K562 (cell line): Measurements from ENCODE around the gene ACVR2B. TPM values are rescaled to one million over a fixed set of nuclear protein-coding genes. Genes with fewer than 3 reads are reported as not detected.
A peak's percentile ranks its signal among the peaks of the same experiment; 100 is the strongest.

ENCODE experiments used
- BMI1 ChIP-seq: fragments of 150-350 bp; IDR thresholded peaks from 2 replicates; pipeline ENCODE4 v1.6.1; 2014; ENCODE audit warnings: low read length
- CBX8 ChIP-seq: fragments of 200-600 bp; sonication (generic); IDR thresholded peaks from 2 replicates; pipeline ENCODE4 v1.6.1; 2012; ENCODE audit warnings: borderline replicate concordance, mixed run types, low read depth, mild to moderate bottlenecking, moderate library complexity, mixed read lengths, low read length, control low read depth, inconsistent platforms; ENCODE audit not compliant: poor library complexity, severe bottlenecking; ENCODE audit errors: extremely low read depth
- CGGBP1 ChIP-seq: fragments of 250-450 bp; sonication (Bioruptor Pico); IDR thresholded peaks from 2 replicates; pipeline ENCODE4 v1.9.0; 2021; ENCODE audit warnings: mild to moderate bottlenecking
- CREB1 ChIP-seq, 2 experiments: sonication (generic) in 1 of 2; formaldehyde crosslinking in 1 of 2; IDR thresholded peaks; 2 replicates each; pipeline versions ENCODE4 v1.6.1 to v1.8.0; 2012 to 2022; ENCODE audit warnings: inconsistent platforms in 1 of 2, mild to moderate bottlenecking in 1 of 2, missing genetic modification reagents in 1 of 2, moderate library complexity in 1 of 2
- CTBP1 ChIP-seq: fragments of 450-650 bp; IDR thresholded peaks from 2 replicates; pipeline ENCODE4 v1.6.1; 2016; ENCODE audit warnings: borderline replicate concordance
- ETV5 ChIP-seq: sonication (generic); formaldehyde crosslinking; IDR thresholded peaks from 2 replicates; pipeline ENCODE4 v1.4.0; 2020; ENCODE audit warnings: low read depth, mild to moderate bottlenecking, missing genetic modification reagents
- FOXM1 ChIP-seq, 2 experiments: fragments of 450-650 bp in 1 of 2; sonication (generic) in 1 of 2; formaldehyde crosslinking in 1 of 2; IDR thresholded peaks; 2 replicates each; pipeline versions ENCODE4 v1.6.1 to v1.9.0; 2017 to 2022; ENCODE audit warnings: low read depth in 2 of 2, mild to moderate bottlenecking in 2 of 2, missing genetic modification reagents in 1 of 2, moderate library complexity in 1 of 2
- HNRNPH1 ChIP-seq: fragments of 200-400 bp; formaldehyde crosslinking; optimal IDR thresholded peaks from 2 replicates; pipeline ENCODE3; 2017; ENCODE audit warnings: low read depth, mild to moderate bottlenecking, low read length, moderate library complexity
- HSF4 ChIP-seq: fragments of 250-450 bp; sonication (Bioruptor Pico); IDR thresholded peaks from 2 replicates; pipeline ENCODE4 v2.1.2; 2022; ENCODE audit warnings: mild to moderate bottlenecking, moderate library complexity, borderline replicate concordance
- KLF10 ChIP-seq: fragments of 250-450 bp; sonication (Bioruptor Pico); IDR thresholded peaks from 2 replicates; pipeline ENCODE4 v1.6.1; 2021; ENCODE audit warnings: matching md5 sums
- MTA1 ChIP-seq: fragments of 450-650 bp; IDR thresholded peaks from 2 replicates; pipeline ENCODE4 v1.6.1; 2017; ENCODE audit warnings: borderline replicate concordance
- MXD1 ChIP-seq: fragments of 250-450 bp; sonication (Bioruptor Pico); IDR thresholded peaks from 2 replicates; pipeline ENCODE4 v1.8.0; 2021; ENCODE audit warnings: borderline replicate concordance, mild to moderate bottlenecking, moderate library complexity; ENCODE audit not compliant: poor library complexity, severe bottlenecking
- PHB2 ChIP-seq: fragments of 450-650 bp; IDR thresholded peaks from 2 replicates; pipeline ENCODE4 v1.6.1; 2017; ENCODE audit warnings: low read depth
- RAD21 ChIP-seq, 2 experiments: fragments of 250-450 bp in 1 of 2; fragments of 450-650 bp in 1 of 2; sonication (Bioruptor Pico) in 1 of 2; formaldehyde crosslinking in 1 of 2; IDR thresholded peaks in 1 of 2; conservative IDR thresholded peaks in 1 of 2; 2 replicates each; pipeline versions ENCODE4 v1.4.0 to v1.8.0; 2020 to 2022; ENCODE audit warnings: mild to moderate bottlenecking in 2 of 2, moderate library complexity in 1 of 2
- RCOR1 ChIP-seq, 2 experiments: IDR thresholded peaks; 2 replicates each; pipeline ENCODE4 v1.6.1; 2012; ENCODE audit warnings: low read depth in 2 of 2, low read length in 2 of 2, borderline replicate concordance in 1 of 2, improper control_type of control experiment in 1 of 2
- SETDB1 ChIP-seq: IDR thresholded peaks from one replicate; pipeline ENCODE4 v1.6.1; 2012; ENCODE audit warnings: low read length, control low read depth, inconsistent platforms
- ZNF143 ChIP-seq: sonication (generic); formaldehyde crosslinking; IDR thresholded peaks from 2 replicates; pipeline ENCODE4 v1.9.0; 2022; ENCODE audit warnings: mild to moderate bottlenecking, missing genetic modification reagents
- ZNF354B ChIP-seq: fragments of 250-450 bp; sonication (Bioruptor Pico); IDR thresholded peaks from 2 replicates; pipeline ENCODE4 v1.4.0; 2020
- ZNF395 ChIP-seq: fragments of 200-800 bp; sonication (Bioruptor generic); IDR thresholded peaks from 2 replicates; pipeline ENCODE4 v1.6.1; 2017; ENCODE audit warnings: missing genetic modification characterization, missing compliant biosample characterization
- ZNF518B ChIP-seq: fragments of 250-450 bp; sonication (Bioruptor Pico); IDR thresholded peaks from 2 replicates; pipeline ENCODE4 v1.5.0; 2021; ENCODE audit warnings: mild to moderate bottlenecking, moderate library complexity
- polyA plus RNA-seq, 8 experiments: library from polyadenylated mRNA; depleted of rRNA in 4 of 8; stranded (reverse) in 5 of 8; unstranded in 3 of 8; fragments of >200 nt; fragmentation: Nextera tagmentation in 2 of 8; fragmentation: Illumina TruSeq in 1 of 8; extraction: Ambion mirVana in 2 of 8; extraction: Trizol in 1 of 8; gene quantifications; 2 replicates each; pipeline versions ENCODE4 v1.2.1 to v1.2.3, GENCODE V29; 2011 to 2014; ENCODE audit warnings: inconsistent platforms in 1 of 8, missing spikeins in 1 of 8
- total RNA-seq, 7 experiments: library from RNA; depleted of rRNA in 6 of 7; stranded (reverse); fragments of >200 nt in 6 of 7; fragmentation: Illumina TruSeq in 2 of 7; extraction: Trizol in 2 of 7; gene quantifications; 2 replicates each; pipeline versions ENCODE4 v1.2.1 to v1.2.3, GENCODE V29; 2011 to 2021; ENCODE audit warnings: low replicate concordance in 1 of 7

Gene ACVR2B
- total and polyA plus RNA-seq, 9 of the 15 experiments (the other 6 are each of a cell fraction or from before 2014, with no cell fraction given), result 1.8 to 23.7 (median 7.1) TPM

GRCh38 chr3:38454884-38455638 is 1.4 kb downstream of the ACVR2B start (continued):
- TF ChIP-seq ZNF395 (CRISPR knock-in tag) (peak; percentile 75; the same call in 1 of the 2 replicates), HSF4 (CRISPR knock-in tag) (no peak), ZNF518B (CRISPR knock-in tag) (no peak), RAD21 (CRISPR knock-in tag; conservative IDR thresholded peaks at IDR 0.05 in 1 of 2, IDR thresholded peaks at IDR 0.05 in 1 of 2) (no peak), HNRNPH1 (no peak), MTA1 (no peak), FOXM1 (IDR thresholded peaks at IDR 0.05; ENCODE audit: low read depth) (no peak), FOXM1 (CRISPR knock-in tag; IDR thresholded peaks at IDR 0.05; ENCODE audit: low read depth) (no peak), BMI1 (no peak), ZNF143 (CRISPR knock-in tag) (no peak; the same call in 1 of the 2 replicates), RCOR1 (IDR thresholded peaks at IDR 0.05; ENCODE audit: borderline replicate concordance in 1 of 2, low read depth in 2 of 2, low read length in 2 of 2) (no peak), KLF10 (no peak), CREB1 (IDR thresholded peaks at IDR 0.05) (no peak), CREB1 (CRISPR knock-in tag; IDR thresholded peaks at IDR 0.05) (no peak), MXD1 (CRISPR knock-in tag) (no peak), SETDB1 (no peak), CBX8 (no peak), CGGBP1 (CRISPR knock-in tag) (no peak), ZNF354B (CRISPR knock-in tag) (no peak), ETV5 (CRISPR knock-in tag) (0 out of 2 replicates have a peak, but pooled peaks have one; percentile 36), PHB2 (no peak), CTBP1 (no peak)
